H1 (cell line): Measurements from ENCODE around the gene RNU1-4. TPM values are rescaled to one million over a fixed set of nuclear protein-coding genes. Genes with fewer than 3 reads are reported as not detected.
A peak's percentile ranks its signal among the peaks of the same experiment; 100 is the strongest.

Experiments used
- BACH1 ChIP-seq: IDR thresholded peaks from 2 replicates; pipeline ENCODE4 v1.6.1; 2012; ENCODE audit warnings: low read length, improper control_type of control experiment
- CBX5 ChIP-seq: fragments of 300-800, 300-1000 bp; sonication (generic); IDR thresholded peaks from 2 replicates; pipeline ENCODE4 v1.7.1; 2016; ENCODE audit warnings: antibody characterized with exemption, low read length, low read depth
- CHD2 ChIP-seq: IDR thresholded peaks from 2 replicates; pipeline ENCODE4 v1.6.1; 2012; ENCODE audit warnings: low read length, improper control_type of control experiment
- CHD7 ChIP-seq: fragments of 300-600 bp; sonication (generic); IDR thresholded peaks from 2 replicates; pipeline ENCODE4 v1.7.1; 2012; ENCODE audit warnings: low read length, moderate library complexity, mild to moderate bottlenecking, inconsistent platforms; ENCODE audit not compliant: insufficient replicate concordance
- CTBP2 ChIP-seq: IDR thresholded peaks from 2 replicates; pipeline ENCODE4 v1.7.0; 2011; ENCODE audit warnings: borderline replicate concordance, mild to moderate bottlenecking, moderate library complexity, mixed read lengths, low read length; ENCODE audit not compliant: insufficient read depth, insufficient read length
- KDM5A ChIP-seq: fragments of 200-600 bp; IDR thresholded peaks from 2 replicates; pipeline ENCODE4 v1.7.1; 2012; ENCODE audit warnings: mild to moderate bottlenecking, low read length, inconsistent platforms, mixed read lengths
- NRF1 ChIP-seq: IDR thresholded peaks from 2 replicates; pipeline ENCODE4 v1.6.1; 2011; ENCODE audit warnings: mild to moderate bottlenecking, low read depth, low read length, improper control_type of control experiment
- SRF ChIP-seq: IDR thresholded peaks from 2 replicates; pipeline ENCODE4 v1.6.1; 2011; ENCODE audit warnings: mild to moderate bottlenecking, low read depth, low read length, moderate library complexity
- polyA plus RNA-seq, 7 experiments: library from polyadenylated mRNA; depleted of rRNA in 3 of 7; stranded (reverse) in 5 of 7; unstranded in 2 of 7; fragments of >200 nt in 5 of 7; fragments of 200-250 nt in 2 of 7; gene quantifications; 1 replicate in 5 of 7; 2 replicates in 1 of 7; 4 replicates in 1 of 7; pipeline versions ENCODE4 v1.2.1 to v1.2.3, GENCODE V29; 2011 to 2013; ENCODE audit warnings: missing spikeins in 2 of 7, mixed read lengths in 2 of 7
- total RNA-seq: library from RNA; stranded (reverse); fragmentation: NEBNext Ultra II Directional; extraction: Animal tissue kit (Norgen Biotek cat#: 25700); gene quantifications from 2 replicates; pipeline ENCODE4 v1.2.1, GENCODE V29; 2021
- TF ChIP-seq, protein P1 (sequence below): IDR thresholded peaks from 2 replicates; pipeline ENCODE4 v1.6.1; 2011; ENCODE audit warnings: low read depth, mild to moderate bottlenecking, low read length; ENCODE audit not compliant: insufficient read depth

RNU1-4 gene
- total and polyA plus RNA-seq, 2 of the 8 experiments (the other 6 are each of a cell fraction or from before 2014, with no cell fraction given) = 145 to 1,303 TPM

DNA sequence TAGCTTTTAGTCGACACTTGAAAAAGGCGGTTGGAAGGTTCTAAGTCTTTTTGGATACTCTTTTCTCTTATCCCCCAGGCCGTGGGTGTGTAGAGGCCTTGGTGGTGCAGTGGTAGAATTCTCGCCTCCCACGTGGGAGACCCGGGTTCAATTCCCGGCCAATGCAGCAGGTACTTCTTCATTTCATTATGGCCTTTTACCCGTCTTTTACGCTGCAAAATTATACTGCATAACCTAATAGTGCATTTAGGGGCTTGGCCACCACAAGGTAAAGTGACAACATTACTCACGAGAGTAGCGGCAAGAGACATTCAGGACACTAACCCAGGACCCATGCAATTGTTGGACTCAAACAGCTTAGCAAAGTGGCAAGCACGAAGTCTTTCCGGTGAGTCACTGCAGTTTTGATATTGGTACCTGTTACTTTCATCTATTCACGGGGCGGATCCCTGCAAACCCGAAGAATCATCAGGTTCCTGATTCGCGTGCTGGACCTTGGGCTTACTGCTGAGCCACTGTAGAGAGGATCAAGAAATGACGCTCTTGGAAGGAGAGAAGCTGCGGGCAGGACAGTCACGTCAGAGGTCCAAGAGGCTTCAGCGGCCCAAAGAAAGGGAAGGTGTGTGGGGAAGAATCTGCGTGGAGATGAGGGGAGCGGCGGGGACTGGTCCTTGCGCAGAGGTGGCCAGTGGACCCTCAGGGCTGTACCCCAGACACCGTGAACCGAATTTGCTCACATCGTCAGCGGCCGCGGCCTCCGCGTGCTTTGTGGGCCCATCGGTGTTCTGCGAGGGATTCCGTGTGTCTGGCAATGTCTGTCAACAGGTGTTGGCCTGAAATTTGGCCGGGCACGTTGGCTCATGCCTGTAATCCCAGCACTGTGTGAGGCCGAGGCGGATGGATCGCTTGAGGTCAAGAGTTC, 12.9 kb upstream of the RNU1-4 start (continued):
- no peak for TF ChIP-seq CHD7
- TF ChIP-seq, protein P1, sequence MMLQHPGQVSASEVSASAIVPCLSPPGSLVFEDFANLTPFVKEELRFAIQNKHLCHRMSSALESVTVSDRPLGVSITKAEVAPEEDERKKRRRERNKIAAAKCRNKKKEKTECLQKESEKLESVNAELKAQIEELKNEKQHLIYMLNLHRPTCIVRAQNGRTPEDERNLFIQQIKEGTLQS = no peak
- TF ChIP-seq CBX5 = no peak
- TF ChIP-seq CHD2 = no peak
- TF ChIP-seq KDM5A = no peak; the same call in 1 of the 2 replicates
- no peak for TF ChIP-seq BACH1
- TF ChIP-seq CTBP2 = no peak
- peak; percentile 43; the same call in 1 of the 2 replicates for TF ChIP-seq NRF1
- TF ChIP-seq SRF = no peak
